ENCODE results near the gene CNGA2. TPM values are rescaled to one million over a fixed set of nuclear protein-coding genes. Genes with fewer than 3 reads are reported as not detected.

CNGA2 gene
- total RNA-seq, 4 donors from 2014 or later, result not detected

DNA sequence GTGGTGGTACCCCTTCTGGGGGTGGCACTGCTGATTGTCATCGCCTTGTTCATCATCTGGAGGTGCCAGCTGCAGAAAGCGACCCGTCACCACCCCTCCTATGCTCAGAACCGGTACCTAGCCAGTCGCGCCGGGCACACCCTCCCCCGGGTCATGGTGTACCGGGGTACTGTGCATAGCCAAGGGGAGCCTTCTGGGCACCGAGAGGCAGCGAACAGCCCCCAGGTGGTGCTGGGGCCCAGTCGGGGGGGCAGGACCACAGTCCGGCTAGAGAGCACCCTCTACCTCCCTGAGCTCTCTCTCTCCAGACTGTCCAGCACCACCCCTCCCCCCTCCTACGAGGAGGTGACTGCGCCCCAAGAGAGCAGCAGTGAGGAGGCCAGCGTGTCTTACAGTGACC, 34.0 kb upstream of the CNGA2 start:
- no peak for TF ChIP-seq POLR2A (IDR thresholded peaks at IDR 0.05)
- TF ChIP-seq CTCF (IDR thresholded peaks at IDR 0.05), result no peak
- H3K4me3 ChIP-seq (ENCODE audit: low read depth, poor library complexity, severe bottlenecking), result no peak overlapping the region
- peak in 1 of 2 donors; percentile 52 for DNase-seq (ENCODE audit: low spot score in 2 of 2)
- WGBS, 2 donors, result 90 to 94% methylated on average over 3 to 16 of the region's 16 CpGs
- intact Hi-C loops (cut with DNase I; ENCODE audit: low total_unique reads), result no loop called here

DNA sequence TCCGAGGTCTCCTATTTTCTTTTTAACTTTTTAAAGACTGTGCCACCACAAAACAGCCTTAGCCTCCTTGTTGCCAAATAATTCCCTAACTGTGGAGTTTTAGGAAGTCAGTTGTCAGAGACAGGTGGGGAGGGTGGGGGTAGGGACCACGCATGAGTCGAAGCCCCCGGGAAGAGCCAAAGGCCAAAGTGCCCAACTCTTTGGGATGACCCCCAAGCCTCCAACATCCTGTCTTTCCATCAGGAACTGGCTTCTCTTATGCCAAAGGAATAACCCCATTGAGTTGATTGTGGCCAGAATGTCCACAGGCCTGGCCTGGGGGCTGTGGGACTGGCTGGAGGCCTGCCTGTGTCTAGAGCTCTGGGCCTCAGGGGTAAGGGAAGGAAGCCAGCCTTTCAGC, 33.5 kb upstream of the CNGA2 start:
- intact Hi-C loops (cut with DNase I; ENCODE audit: low total_unique reads), result no loop called here
- 93 to 96% methylated on average over 4 of the region's 4 CpGs for WGBS, 2 donors
- DNase-seq (ENCODE audit: low spot score in 2 of 2), result peak in 1 of 2 donors; percentile 63
- H3K4me3 ChIP-seq (ENCODE audit: low read depth, poor library complexity, severe bottlenecking), result no peak overlapping the region
- TF ChIP-seq POLR2A (IDR thresholded peaks at IDR 0.05) (no peak), CTCF (IDR thresholded peaks at IDR 0.05) (no peak)

- peak in 1 of 2 donors; percentile 71 for DNase-seq (ENCODE audit: low spot score in 2 of 2)
- no peak for TF ChIP-seq POLR2A (IDR thresholded peaks at IDR 0.05)
- no peak for TF ChIP-seq CTCF (IDR thresholded peaks at IDR 0.05)
- intact Hi-C loops (cut with DNase I; ENCODE audit: low total_unique reads), result no loop called here
- WGBS, 2 donors, result 77 to 100% methylated on average over 5 to 7 of the region's 7 CpGs
- H3K4me3 ChIP-seq (ENCODE audit: low read depth, poor library complexity, severe bottlenecking), result no peak overlapping the region
Measured at GRCh38 chrX:151701531-151701930, 33.0 kb upstream of the CNGA2 start.

GRCh38 chrX:151702026-151702714, 32.4 kb upstream of the CNGA2 start:
- TF ChIP-seq POLR2A (IDR thresholded peaks at IDR 0.05) (no peak), CTCF (IDR thresholded peaks at IDR 0.05) (no peak)
- intact Hi-C loops (cut with DNase I; ENCODE audit: low total_unique reads), result no loop called here
- peak in 1 of 2 donors; percentile 39 for DNase-seq (ENCODE audit: low spot score in 2 of 2)
- WGBS, 2 donors, result 68 to 87% methylated on average over 6 to 9 of the region's 9 CpGs
- H3K4me3 ChIP-seq (ENCODE audit: low read depth, poor library complexity, severe bottlenecking), result no peak overlapping the region

- WGBS, 2 donors, result 46 to 77% methylated on average over 7 of the region's 7 CpGs
- no peak overlapping the region for H3K4me3 ChIP-seq (ENCODE audit: low read depth, poor library complexity, severe bottlenecking)
- TF ChIP-seq CTCF (IDR thresholded peaks at IDR 0.05) (no peak), POLR2A (IDR thresholded peaks at IDR 0.05) (no peak)
- intact Hi-C loops (cut with DNase I; ENCODE audit: low total_unique reads), result no loop called here
- DNase-seq (ENCODE audit: low spot score in 2 of 2), result peak in 1 of 2 donors; percentile 82
Measured at GRCh38 chrX:151702741-151703340, 31.7 kb upstream of the CNGA2 start.
